Stimulated activated CD4-positive, alpha-beta T cell treated with anti-CD3 and anti-CD28 coated beads, Interleukin-4, amount 100 ng/mL, for 1 hour (primary cell): ENCODE data around the gene HDAC6.

Source experiments
- DNase-seq: peaks from one replicate; pipeline ENCODE4 v3.0.0-alpha.2; 2020

HDAC6 gene

GRCh38 chrX:48801280-48802088, at the start of gene HDAC6:
Gene HDAC6, plus strand, starts transcription at chrX:48802067. Its CDS starts 626 bp downstream, at chrX:48802693.
- peak; percentile 92 for DNase-seq

- no peak for DNase-seq
These were observed 49.4 kb upstream of the HDAC6 start for GRCh38 chrX:48752498-48752897.

- DNase-seq = no peak
These were observed 48.1 kb upstream of the HDAC6 start for GRCh38 chrX:48753708-48754228.

GRCh38 chrX:48754238-48754637, 47.6 kb upstream of the HDAC6 start:
- no peak for DNase-seq

- DNase-seq = no peak
These were observed 40.0 kb upstream of the HDAC6 start, which contains the start of gene GLOD5 for GRCh38 chrX:48761674-48762471. Gene GLOD5, plus strand, starts transcription at chrX:48761747. Its CDS starts 44 bp downstream, at chrX:48761791.

GRCh38 chrX:48769230-48769629, 32.6 kb upstream of the HDAC6 start:
- no peak for DNase-seq

GRCh38 chrX:48770296-48770695, 31.6 kb upstream of the HDAC6 start:
- DNase-seq = no peak

GRCh38 chrX:48772602-48773001, 29.3 kb upstream of the HDAC6 start:
- DNase-seq = no peak

GRCh38 chrX:48776818-48777439, 24.9 kb upstream of the HDAC6 start:
- DNase-seq = no peak

- DNase-seq = no peak
These were observed 22.5 kb upstream of the HDAC6 start for GRCh38 chrX:48779399-48779798.

- no peak for DNase-seq
These were observed 20.2 kb upstream of the HDAC6 start for GRCh38 chrX:48781705-48782104.

- DNase-seq = no peak
These were observed 19.7 kb upstream of the HDAC6 start for GRCh38 chrX:48782216-48782615.

GRCh38 chrX:48782795-48783194, 19.1 kb upstream of the HDAC6 start:
- no peak for DNase-seq

GRCh38 chrX:48784726-48785125, 17.1 kb upstream of the HDAC6 start:
- no peak for DNase-seq

- no peak for DNase-seq
These were observed 16.7 kb upstream of the HDAC6 start for GRCh38 chrX:48785186-48785539.

GRCh38 chrX:48785540-48786214, 16.2 kb upstream of the HDAC6 start:
- no peak for DNase-seq

GRCh38 chrX:48786341-48786800, 15.5 kb upstream of the HDAC6 start, which contains the start of gene GATA1:
Gene GATA1, plus strand, starts transcription at chrX:48786590. Its CDS starts 4,520 bp downstream, at chrX:48791110.
- DNase-seq = no peak

GRCh38 chrX:48786825-48787504, 14.9 kb upstream of the HDAC6 start:
- DNase-seq = no peak

- no peak for DNase-seq
These were observed 14.1 kb upstream of the HDAC6 start for GRCh38 chrX:48787505-48788443.

- DNase-seq = no peak
These were observed 12.3 kb upstream of the HDAC6 start for GRCh38 chrX:48789366-48790220.
